OCI-LY3 (cell line): ENCODE measurements around the gene MACROD2.

Source experiments
- CTCF ChIP-seq: fragments of 200-600, 300-600 bp; sonication (generic); IDR thresholded peaks from 2 replicates; pipeline ENCODE4 v1.5.1; 2014; ENCODE audit warnings: antibody characterized with exemption, low read length, low read depth
- EZH2phosphoT487 ChIP-seq: fragments of 200-600 bp; shearing (Covaris generic); IDR thresholded peaks from 2 replicates; pipeline ENCODE4 v1.6.1; 2018; ENCODE audit warnings: antibody characterized with exemption, mixed run types, low read depth

- no peak for TF ChIP-seq CTCF
- TF ChIP-seq EZH2phosphoT487, result no peak
Measured at GRCh38 chr20:15991279-15991678, 1996.0 kb downstream of the MACROD2 start.
